SK-N-SH (cell line): ENCODE data around the gene XRCC6. TPM values are rescaled to one million over a fixed set of nuclear protein-coding genes. Genes with fewer than 3 reads are reported as not detected.

Source experiments
- CTCF ChIA-PET: fragments of 300-600, 350-600 bp; formaldehyde crosslinking; extraction: SDS; loops from one replicate; lab custom pipeline; 2021; lab: Yijun Ruan, JAX
- POLR2A ChIA-PET: fragments of 350-600 bp; sonication (Branson Sonifier 250); formaldehyde crosslinking; extraction: SDS; loops from one replicate; lab custom pipeline; 2020; ENCODE audit warnings: antibody characterized with exemption, inconsistent platforms; lab: Yijun Ruan, JAX
- DNase-seq: peaks from one replicate; pipeline ENCODE4 v3.0.0; 2012
- H2AFZ ChIP-seq: fragments of 200-600 bp; sonication (generic); 2 replicates; pipeline ENCODE4 v1.8.1; 2016; ENCODE audit warnings: antibody characterized with exemption, mild to moderate bottlenecking, low read depth
- H3F3A ChIP-seq: fragments of 200-600 bp; sonication (generic); replicated peaks from 2 replicates; pipeline ENCODE3; 2016; ENCODE audit warnings: antibody characterized with exemption, mild to moderate bottlenecking; ENCODE audit not compliant: insufficient read depth
- H3K27ac ChIP-seq, 2 experiments: fragments of 200-500 bp in 1 of 2; fragments of 200-600 bp in 1 of 2; sonication (Bioruptor generic) in 1 of 2; sonication (generic), shearing (Covaris generic) in 1 of 2; 2 replicates each; pipeline versions ENCODE4 v1.5.1 to v1.6.1; 2014 to 2016; ENCODE audit warnings: low read depth in 2 of 2, inconsistent platforms in 1 of 2, low read length in 1 of 2, mild to moderate bottlenecking in 1 of 2, mixed read lengths in 1 of 2
- H3K27me3 ChIP-seq: fragments of 200-600 bp; sonication (generic), shearing (Covaris generic); 2 replicates; pipeline ENCODE4 v1.6.1; 2016; ENCODE audit warnings: mixed run types; ENCODE audit not compliant: insufficient read depth
- H3K36me3 ChIP-seq, 2 experiments: fragments of 200-500 bp in 1 of 2; fragments of 200-600 bp in 1 of 2; sonication (Bioruptor generic) in 1 of 2; sonication (generic) in 1 of 2; replicated peaks in 1 of 2; 2 replicates each; pipeline versions ENCODE3 to v1.5.1; 2014 to 2016; ENCODE audit warnings: low read length in 1 of 2, mild to moderate bottlenecking in 1 of 2; ENCODE audit not compliant: insufficient read depth in 2 of 2, control insufficient read depth in 1 of 2
- H3K4me1 ChIP-seq, 2 experiments: fragments of 200-500 bp in 1 of 2; fragments of 200-600 bp in 1 of 2; sonication (Bioruptor generic) in 1 of 2; sonication (generic), shearing (Covaris generic) in 1 of 2; 2 replicates each; pipeline versions ENCODE4 v1.5.1 to v1.6.1; 2014 to 2016; ENCODE audit warnings: low read depth in 1 of 2, low read length in 1 of 2, mixed run types in 1 of 2; ENCODE audit not compliant: insufficient read depth in 2 of 2, control insufficient read depth in 1 of 2
- H3K4me2 ChIP-seq: fragments of 200-600 bp; sonication (generic), shearing (Covaris generic); 2 replicates; pipeline ENCODE4 v1.6.1; 2017; ENCODE audit warnings: mixed run types
- H3K4me3 ChIP-seq, 2 experiments: fragments of 200-500 bp in 1 of 2; fragments of 200-600 bp in 1 of 2; sonication (Bioruptor generic) in 1 of 2; sonication (generic), shearing (Covaris generic) in 1 of 2; 2 replicates each; pipeline versions ENCODE4 v1.5.1 to v1.8.1; 2014 to 2016; ENCODE audit warnings: low read depth in 2 of 2, inconsistent platforms in 1 of 2, low read length in 1 of 2, mild to moderate bottlenecking in 1 of 2, mixed read lengths in 1 of 2, moderate library complexity in 1 of 2
- H3K79me2 ChIP-seq: fragments of 200-600 bp; sonication (generic); 2 replicates; pipeline ENCODE4 v1.8.1; 2017; ENCODE audit warnings: mild to moderate bottlenecking; ENCODE audit not compliant: insufficient read depth
- H3K9ac ChIP-seq: fragments of 200-600 bp; sonication (generic); 2 replicates; pipeline ENCODE4 v1.6.1; 2017; ENCODE audit warnings: mixed run types
- H3K9me2 ChIP-seq: fragments of 200-600 bp; sonication (generic); 2 replicates; pipeline ENCODE4 v1.6.1; 2017; ENCODE audit warnings: mixed run types
- H3K9me3 ChIP-seq: fragments of 200-600 bp; sonication (generic); 2 replicates; pipeline ENCODE4 v1.6.1; 2017; ENCODE audit warnings: mixed run types, mild to moderate bottlenecking, moderate library complexity
- H4K20me1 ChIP-seq: fragments of 200-600 bp; sonication (generic); 2 replicates; pipeline ENCODE4 v1.6.1; 2017; ENCODE audit warnings: mild to moderate bottlenecking, mixed run types; ENCODE audit not compliant: insufficient read depth
- EP300 ChIP-seq, 2 experiments: IDR thresholded peaks; 2 replicates each; pipeline versions ENCODE4 v1.4.0 to v1.6.1; 2012; ENCODE audit warnings: borderline replicate concordance in 1 of 2, low read depth in 1 of 2, low read length in 1 of 2
- EZH2phosphoT487 ChIP-seq: fragments of 200-600 bp; sonication (generic); IDR thresholded peaks from 2 replicates; pipeline ENCODE4 v1.6.1; 2017; ENCODE audit warnings: low read depth, mixed run types, mild to moderate bottlenecking, antibody characterized with exemption, moderate library complexity, borderline replicate concordance
- FOSL2 ChIP-seq: IDR thresholded peaks from 2 replicates; pipeline ENCODE4 v1.4.0; 2012; ENCODE audit warnings: low read depth, mild to moderate bottlenecking, moderate library complexity, borderline replicate concordance
- FOXJ3 ChIP-seq: sonication (generic); formaldehyde crosslinking; IDR thresholded peaks from 2 replicates; pipeline ENCODE4 v1.5.1; 2020; ENCODE audit warnings: mild to moderate bottlenecking, missing genetic modification reagents
- FOXM1 ChIP-seq: IDR thresholded peaks from 2 replicates; pipeline ENCODE4 v1.4.0; 2012; ENCODE audit warnings: low read depth, mild to moderate bottlenecking
- GABPA ChIP-seq: IDR thresholded peaks from 2 replicates; pipeline ENCODE4 v1.4.0; 2012; ENCODE audit warnings: low read depth, mild to moderate bottlenecking
- GATA2 ChIP-seq: sonication (generic); formaldehyde crosslinking; IDR thresholded peaks from 2 replicates; pipeline ENCODE4 v1.5.0; 2020; ENCODE audit warnings: mild to moderate bottlenecking, missing genetic modification reagents
- NFIC ChIP-seq: IDR thresholded peaks from 2 replicates; pipeline ENCODE4 v1.4.0; 2012; ENCODE audit warnings: borderline replicate concordance
- NRF1 ChIP-seq: IDR thresholded peaks from 2 replicates; pipeline ENCODE4 v1.6.1; 2012; ENCODE audit warnings: low read depth, mild to moderate bottlenecking, low read length
- POLR2AphosphoS5 ChIP-seq: IDR thresholded peaks from 2 replicates; pipeline ENCODE4 v1.6.1; 2012; ENCODE audit warnings: low read depth, low read length
- RXRA ChIP-seq: IDR thresholded peaks from 2 replicates; pipeline ENCODE4 v1.4.0; 2012; ENCODE audit warnings: low read depth, mild to moderate bottlenecking, borderline replicate concordance
- SIN3A ChIP-seq: IDR thresholded peaks from 2 replicates; pipeline ENCODE4 v1.6.1; 2012; ENCODE audit warnings: low read depth, mild to moderate bottlenecking, low read length, moderate library complexity, borderline replicate concordance
- SMC3 ChIP-seq: IDR thresholded peaks from 2 replicates; pipeline ENCODE4 v1.6.1; 2012; ENCODE audit warnings: low read depth, low read length, improper control_type of control experiment
- TAF1 ChIP-seq: IDR thresholded peaks from 2 replicates; pipeline ENCODE4 v1.6.1; 2012; ENCODE audit warnings: low read depth, mild to moderate bottlenecking, low read length, moderate library complexity, borderline replicate concordance
- TCF12 ChIP-seq: IDR thresholded peaks from 2 replicates; pipeline ENCODE4 v1.4.0; 2012
- WGBS: methylation state at CpG from one replicate; pipeline ENCODE4 v1.1.6; 2017; ENCODE audit warnings: low lambda C conversion rate; 5-methylcytosine and 5-hydroxymethylcytosine counted together
- polyA plus RNA-seq, 3 experiments: library from polyadenylated mRNA; depleted of rRNA; stranded (reverse); fragments of >200 nt; gene quantifications; 2 replicates each; pipeline ENCODE4 v1.2.3, GENCODE V29; 2012
- TF ChIP-seq, protein P1 (sequence below): fragments of 200-600 bp; sonication (generic); IDR thresholded peaks from 2 replicates; pipeline ENCODE4 v1.6.1; 2017; ENCODE audit warnings: antibody characterized with exemption, mild to moderate bottlenecking, moderate library complexity
- TF ChIP-seq, protein P2 (sequence below): IDR thresholded peaks from 2 replicates; pipeline ENCODE4 v1.4.0; 2012; ENCODE audit warnings: low read depth, borderline replicate concordance
- TF ChIP-seq, protein P3 (sequence below): IDR thresholded peaks from 2 replicates; pipeline ENCODE4 v1.4.0; 2012; ENCODE audit warnings: low read depth, borderline replicate concordance
- TF ChIP-seq, protein P4 (sequence below): IDR thresholded peaks from 2 replicates; pipeline ENCODE4 v1.6.1; 2012; ENCODE audit warnings: mild to moderate bottlenecking, low read depth, low read length, moderate library complexity
- TF ChIP-seq, protein P5 (sequence below): IDR thresholded peaks from 2 replicates; pipeline ENCODE4; 2012

XRCC6 gene
- polyA plus RNA-seq, 1 of the 3 experiments (the other 2 are of a cell fraction) = 78.1 TPM

DNA sequence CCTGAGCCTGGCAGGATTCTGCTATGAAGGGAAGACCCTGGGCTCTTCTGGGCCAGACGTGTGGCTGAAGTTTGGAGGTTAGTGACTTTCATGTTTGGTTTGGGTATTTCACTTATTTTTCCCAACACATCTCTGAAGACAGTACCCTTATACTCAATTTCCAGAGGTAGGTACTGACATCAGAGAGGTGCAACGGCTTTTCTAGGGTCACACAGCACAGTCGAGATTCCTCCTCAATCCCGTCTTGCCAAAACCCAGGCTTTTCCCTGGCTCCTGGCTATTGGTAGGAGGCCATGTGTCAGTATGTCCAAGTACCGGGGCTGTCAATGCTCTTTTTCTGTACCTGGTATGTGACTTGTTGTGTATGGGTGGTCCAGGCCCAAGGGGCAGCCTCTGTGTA is 25.4 kb upstream of the XRCC6 start:
- Histone ChIP-seq H3K9ac (no peak overlapping the region), H3K79me2 (no peaks in the 10 kb centered on the region), H3K36me3 (peaks cover 0 to 3% of the 10 kb centered on the region in 2 experiments), H3K4me2 (no peak overlapping the region)
- TF ChIP-seq, protein P1, sequence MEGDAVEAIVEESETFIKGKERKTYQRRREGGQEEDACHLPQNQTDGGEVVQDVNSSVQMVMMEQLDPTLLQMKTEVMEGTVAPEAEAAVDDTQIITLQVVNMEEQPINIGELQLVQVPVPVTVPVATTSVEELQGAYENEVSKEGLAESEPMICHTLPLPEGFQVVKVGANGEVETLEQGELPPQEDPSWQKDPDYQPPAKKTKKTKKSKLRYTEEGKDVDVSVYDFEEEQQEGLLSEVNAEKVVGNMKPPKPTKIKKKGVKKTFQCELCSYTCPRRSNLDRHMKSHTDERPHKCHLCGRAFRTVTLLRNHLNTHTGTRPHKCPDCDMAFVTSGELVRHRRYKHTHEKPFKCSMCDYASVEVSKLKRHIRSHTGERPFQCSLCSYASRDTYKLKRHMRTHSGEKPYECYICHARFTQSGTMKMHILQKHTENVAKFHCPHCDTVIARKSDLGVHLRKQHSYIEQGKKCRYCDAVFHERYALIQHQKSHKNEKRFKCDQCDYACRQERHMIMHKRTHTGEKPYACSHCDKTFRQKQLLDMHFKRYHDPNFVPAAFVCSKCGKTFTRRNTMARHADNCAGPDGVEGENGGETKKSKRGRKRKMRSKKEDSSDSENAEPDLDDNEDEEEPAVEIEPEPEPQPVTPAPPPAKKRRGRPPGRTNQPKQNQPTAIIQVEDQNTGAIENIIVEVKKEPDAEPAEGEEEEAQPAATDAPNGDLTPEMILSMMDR = no peak
- no peak for TF ChIP-seq GATA2 (CRISPR knock-in tag)
- no peak for TF ChIP-seq EP300 (IDR thresholded peaks at IDR 0.05; ENCODE audit: borderline replicate concordance in 1 of 2, low read depth in 1 of 2, low read length in 1 of 2)
- TF ChIP-seq RXRA = no peak
- no peak for TF ChIP-seq FOXM1
- TF ChIP-seq NFIC = no peak
- TF ChIP-seq TAF1 = no peak
- TF ChIP-seq FOXJ3 = no peak
- TF ChIP-seq TCF12 = no peak
- no peak for TF ChIP-seq FOSL2
- TF ChIP-seq SMC3 = no peak
- TF ChIP-seq, protein P2, sequence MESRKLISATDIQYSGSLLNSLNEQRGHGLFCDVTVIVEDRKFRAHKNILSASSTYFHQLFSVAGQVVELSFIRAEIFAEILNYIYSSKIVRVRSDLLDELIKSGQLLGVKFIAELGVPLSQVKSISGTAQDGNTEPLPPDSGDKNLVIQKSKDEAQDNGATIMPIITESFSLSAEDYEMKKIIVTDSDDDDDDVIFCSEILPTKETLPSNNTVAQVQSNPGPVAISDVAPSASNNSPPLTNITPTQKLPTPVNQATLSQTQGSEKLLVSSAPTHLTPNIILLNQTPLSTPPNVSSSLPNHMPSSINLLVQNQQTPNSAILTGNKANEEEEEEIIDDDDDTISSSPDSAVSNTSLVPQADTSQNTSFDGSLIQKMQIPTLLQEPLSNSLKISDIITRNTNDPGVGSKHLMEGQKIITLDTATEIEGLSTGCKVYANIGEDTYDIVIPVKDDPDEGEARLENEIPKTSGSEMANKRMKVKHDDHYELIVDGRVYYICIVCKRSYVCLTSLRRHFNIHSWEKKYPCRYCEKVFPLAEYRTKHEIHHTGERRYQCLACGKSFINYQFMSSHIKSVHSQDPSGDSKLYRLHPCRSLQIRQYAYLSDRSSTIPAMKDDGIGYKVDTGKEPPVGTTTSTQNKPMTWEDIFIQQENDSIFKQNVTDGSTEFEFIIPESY = no peak
- TF ChIP-seq SIN3A = no peak
- TF ChIP-seq, protein P3, sequence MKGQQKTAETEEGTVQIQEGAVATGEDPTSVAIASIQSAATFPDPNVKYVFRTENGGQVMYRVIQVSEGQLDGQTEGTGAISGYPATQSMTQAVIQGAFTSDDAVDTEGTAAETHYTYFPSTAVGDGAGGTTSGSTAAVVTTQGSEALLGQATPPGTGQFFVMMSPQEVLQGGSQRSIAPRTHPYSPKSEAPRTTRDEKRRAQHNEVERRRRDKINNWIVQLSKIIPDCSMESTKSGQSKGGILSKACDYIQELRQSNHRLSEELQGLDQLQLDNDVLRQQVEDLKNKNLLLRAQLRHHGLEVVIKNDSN = no peak
- TF ChIP-seq GABPA = no peak
- TF ChIP-seq EZH2phosphoT487 = no peak
- no peak for TF ChIP-seq POLR2AphosphoS5
- TF ChIP-seq, protein P4, sequence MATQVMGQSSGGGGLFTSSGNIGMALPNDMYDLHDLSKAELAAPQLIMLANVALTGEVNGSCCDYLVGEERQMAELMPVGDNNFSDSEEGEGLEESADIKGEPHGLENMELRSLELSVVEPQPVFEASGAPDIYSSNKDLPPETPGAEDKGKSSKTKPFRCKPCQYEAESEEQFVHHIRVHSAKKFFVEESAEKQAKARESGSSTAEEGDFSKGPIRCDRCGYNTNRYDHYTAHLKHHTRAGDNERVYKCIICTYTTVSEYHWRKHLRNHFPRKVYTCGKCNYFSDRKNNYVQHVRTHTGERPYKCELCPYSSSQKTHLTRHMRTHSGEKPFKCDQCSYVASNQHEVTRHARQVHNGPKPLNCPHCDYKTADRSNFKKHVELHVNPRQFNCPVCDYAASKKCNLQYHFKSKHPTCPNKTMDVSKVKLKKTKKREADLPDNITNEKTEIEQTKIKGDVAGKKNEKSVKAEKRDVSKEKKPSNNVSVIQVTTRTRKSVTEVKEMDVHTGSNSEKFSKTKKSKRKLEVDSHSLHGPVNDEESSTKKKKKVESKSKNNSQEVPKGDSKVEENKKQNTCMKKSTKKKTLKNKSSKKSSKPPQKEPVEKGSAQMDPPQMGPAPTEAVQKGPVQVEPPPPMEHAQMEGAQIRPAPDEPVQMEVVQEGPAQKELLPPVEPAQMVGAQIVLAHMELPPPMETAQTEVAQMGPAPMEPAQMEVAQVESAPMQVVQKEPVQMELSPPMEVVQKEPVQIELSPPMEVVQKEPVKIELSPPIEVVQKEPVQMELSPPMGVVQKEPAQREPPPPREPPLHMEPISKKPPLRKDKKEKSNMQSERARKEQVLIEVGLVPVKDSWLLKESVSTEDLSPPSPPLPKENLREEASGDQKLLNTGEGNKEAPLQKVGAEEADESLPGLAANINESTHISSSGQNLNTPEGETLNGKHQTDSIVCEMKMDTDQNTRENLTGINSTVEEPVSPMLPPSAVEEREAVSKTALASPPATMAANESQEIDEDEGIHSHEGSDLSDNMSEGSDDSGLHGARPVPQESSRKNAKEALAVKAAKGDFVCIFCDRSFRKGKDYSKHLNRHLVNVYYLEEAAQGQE = no peak
- TF ChIP-seq, protein P5, sequence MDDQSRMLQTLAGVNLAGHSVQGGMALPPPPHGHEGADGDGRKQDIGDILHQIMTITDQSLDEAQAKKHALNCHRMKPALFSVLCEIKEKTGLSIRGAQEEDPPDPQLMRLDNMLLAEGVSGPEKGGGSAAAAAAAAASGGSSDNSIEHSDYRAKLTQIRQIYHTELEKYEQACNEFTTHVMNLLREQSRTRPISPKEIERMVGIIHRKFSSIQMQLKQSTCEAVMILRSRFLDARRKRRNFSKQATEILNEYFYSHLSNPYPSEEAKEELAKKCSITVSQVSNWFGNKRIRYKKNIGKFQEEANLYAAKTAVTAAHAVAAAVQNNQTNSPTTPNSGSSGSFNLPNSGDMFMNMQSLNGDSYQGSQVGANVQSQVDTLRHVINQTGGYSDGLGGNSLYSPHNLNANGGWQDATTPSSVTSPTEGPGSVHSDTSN = no peak
- no peak for TF ChIP-seq NRF1
- TF ChIP-seq, all 33 proteins: peak for 0
- H3K4me1 ChIP-seq = peaks cover 5 to 14% of the 10 kb centered on the region in 2 experiments; a peak in 2 of 4 replicates
- H2AFZ ChIP-seq = no peak overlapping the region
- no peak overlapping the region for H3K27ac ChIP-seq
- no peaks in the 10 kb centered on the region for H3K9me3 ChIP-seq
- no peaks in the 10 kb centered on the region for H3F3A ChIP-seq
- 93% methylated on average over 3 of the region's 5 CpGs for WGBS
- no peaks in the 10 kb centered on the region for H4K20me1 ChIP-seq
- ChIA-PET POLR2A (no interaction called here), CTCF (interaction anchor here (2.2 kb wide), 1 partner anchor 21 kb away, joined by 7 read pairs; no protein-coding TSS in a partner anchor)
- no peak overlapping the region for H3K4me3 ChIP-seq
- DNase-seq = no peak
- H3K27me3 ChIP-seq = no peaks in the 10 kb centered on the region
- H3K9me2 ChIP-seq = no peaks in the 10 kb centered on the region
